Measurements from ENCODE around the gene DEFB113.

DNA sequence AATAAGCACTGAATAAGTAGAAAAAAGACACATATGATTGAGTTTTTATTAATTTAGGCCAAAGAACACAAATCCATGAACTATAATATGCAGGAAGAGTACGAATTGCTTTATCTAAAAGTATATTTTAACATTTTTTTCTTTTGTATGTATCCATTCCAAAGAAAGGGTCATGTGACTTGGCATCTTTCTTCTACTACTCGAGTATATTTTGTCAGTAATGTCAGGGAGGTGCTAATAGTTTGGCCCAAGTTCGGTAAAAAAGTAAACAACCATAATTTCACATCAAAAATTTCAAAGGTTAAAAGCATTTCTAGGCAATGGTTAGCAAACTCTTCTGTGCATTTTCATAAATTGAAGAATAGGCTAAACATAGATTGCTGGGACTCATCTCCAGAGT is 33.7 kb upstream of the DEFB113 start:
- TF ChIP-seq, protein P1, sequence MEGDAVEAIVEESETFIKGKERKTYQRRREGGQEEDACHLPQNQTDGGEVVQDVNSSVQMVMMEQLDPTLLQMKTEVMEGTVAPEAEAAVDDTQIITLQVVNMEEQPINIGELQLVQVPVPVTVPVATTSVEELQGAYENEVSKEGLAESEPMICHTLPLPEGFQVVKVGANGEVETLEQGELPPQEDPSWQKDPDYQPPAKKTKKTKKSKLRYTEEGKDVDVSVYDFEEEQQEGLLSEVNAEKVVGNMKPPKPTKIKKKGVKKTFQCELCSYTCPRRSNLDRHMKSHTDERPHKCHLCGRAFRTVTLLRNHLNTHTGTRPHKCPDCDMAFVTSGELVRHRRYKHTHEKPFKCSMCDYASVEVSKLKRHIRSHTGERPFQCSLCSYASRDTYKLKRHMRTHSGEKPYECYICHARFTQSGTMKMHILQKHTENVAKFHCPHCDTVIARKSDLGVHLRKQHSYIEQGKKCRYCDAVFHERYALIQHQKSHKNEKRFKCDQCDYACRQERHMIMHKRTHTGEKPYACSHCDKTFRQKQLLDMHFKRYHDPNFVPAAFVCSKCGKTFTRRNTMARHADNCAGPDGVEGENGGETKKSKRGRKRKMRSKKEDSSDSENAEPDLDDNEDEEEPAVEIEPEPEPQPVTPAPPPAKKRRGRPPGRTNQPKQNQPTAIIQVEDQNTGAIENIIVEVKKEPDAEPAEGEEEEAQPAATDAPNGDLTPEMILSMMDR (IDR thresholded peaks at IDR 0.05) = no peak
- TF ChIP-seq POLR2A (IDR thresholded peaks at IDR 0.05) = no peak

Measured in uterus (tissue), 2 donors.